HG02884 (cell line): ENCODE data around the gene HLCS.

Experiments
- ATAC-seq: cut with Tn5 transposase; IDR thresholded peaks from one replicate; pipeline ENCODE4 v1.9.1; 2021; ENCODE audit warnings: mild to moderate bottlenecking, moderate library complexity; ENCODE audit not compliant: unreplicated experiment

The HLCS gene

DNA sequence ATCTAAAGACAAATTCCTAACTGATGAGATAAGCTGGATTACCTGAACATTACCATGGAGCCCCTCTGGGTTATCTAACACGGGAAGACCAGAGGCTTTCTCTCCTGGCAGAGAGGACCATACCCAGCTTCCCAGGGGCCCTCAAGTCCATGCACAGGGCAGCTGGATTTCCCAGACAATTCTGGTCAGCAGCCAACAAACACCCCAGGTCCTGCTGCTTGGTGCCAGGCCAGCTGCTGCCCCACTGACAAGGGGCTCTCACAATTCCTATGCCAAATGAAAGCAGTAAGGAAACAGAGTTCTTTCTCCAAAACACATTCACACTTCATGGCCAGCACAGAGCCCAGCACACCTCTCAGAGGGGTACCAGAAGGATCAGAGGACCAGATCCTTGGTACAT, 114.2 kb downstream of the HLCS start:
- no peak for ATAC-seq

DNA sequence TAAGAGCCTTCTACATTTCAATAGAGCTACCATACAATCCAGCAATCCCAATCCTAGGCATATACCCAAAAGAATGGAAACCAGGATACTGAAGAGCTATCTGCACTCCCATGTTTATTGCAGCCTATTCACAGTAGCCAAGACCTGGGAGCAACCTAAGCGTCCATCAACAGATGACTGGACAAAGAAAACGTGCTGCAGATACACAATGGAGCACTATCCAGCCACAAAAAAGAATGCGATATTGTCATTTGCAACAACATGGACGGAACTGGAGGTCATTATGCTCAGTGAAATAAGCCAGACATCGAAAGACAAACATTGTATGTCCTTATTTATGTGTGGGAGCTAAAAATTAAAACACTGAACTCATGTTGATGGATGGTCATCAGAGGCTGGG, 115.3 kb downstream of the HLCS start:
- no peak for ATAC-seq

DNA sequence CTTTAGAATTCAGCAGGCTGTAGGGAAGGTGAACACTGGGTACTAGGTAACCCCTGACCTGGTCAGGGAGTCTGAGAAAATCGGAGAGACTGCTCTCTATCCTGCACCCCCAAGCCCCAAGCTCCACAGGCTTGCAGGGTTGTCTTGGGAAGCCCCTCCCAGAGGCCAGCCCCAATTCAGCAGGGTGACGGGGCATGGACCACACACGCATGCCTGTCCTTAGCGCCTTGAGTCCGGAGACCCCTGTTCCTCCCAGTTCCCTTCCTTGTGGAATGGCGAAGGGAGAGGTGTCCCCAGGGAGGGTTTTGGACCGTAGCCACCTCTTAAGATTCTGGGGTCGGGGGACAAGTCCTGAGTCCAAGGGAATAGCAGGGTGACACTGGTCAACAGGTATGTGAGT, 116.1 kb downstream of the HLCS start:
- no peak for ATAC-seq

DNA sequence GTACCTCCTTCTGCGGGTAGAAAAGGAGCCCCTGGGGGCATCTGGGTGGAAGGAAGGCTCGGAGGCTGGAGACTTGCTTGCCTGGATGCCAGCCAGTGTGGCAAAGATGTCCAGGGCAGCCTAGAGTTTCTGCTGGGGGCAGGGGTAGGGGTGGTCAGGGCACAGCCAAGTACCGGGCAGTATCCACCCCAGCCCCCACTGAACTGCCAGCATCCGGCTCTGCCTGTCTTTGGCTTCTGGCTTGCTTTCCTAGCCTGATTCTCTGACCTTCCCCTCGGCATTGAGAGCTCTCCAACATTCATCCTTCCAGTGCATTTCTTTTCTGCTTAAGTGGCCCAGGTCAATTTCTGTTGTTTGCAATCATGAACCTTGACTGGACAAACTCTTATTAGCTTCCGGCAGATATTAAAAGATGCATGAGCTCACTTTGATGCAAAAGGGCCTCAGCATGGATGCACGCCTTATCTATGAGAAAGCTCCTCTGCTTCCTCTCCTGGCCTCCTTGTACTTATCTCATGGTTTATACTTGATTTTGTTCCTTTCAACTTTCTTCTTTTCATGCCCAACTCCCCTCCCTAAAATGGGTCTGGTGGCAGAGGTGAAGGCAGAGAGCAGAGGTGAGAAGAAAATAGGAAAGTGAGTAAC, 116.9 kb downstream of the HLCS start:
- no peak for ATAC-seq

- ATAC-seq, result no peak
Observed at GRCh38 chr21:36848730-36849274, 117.7 kb downstream of the HLCS start.

DNA sequence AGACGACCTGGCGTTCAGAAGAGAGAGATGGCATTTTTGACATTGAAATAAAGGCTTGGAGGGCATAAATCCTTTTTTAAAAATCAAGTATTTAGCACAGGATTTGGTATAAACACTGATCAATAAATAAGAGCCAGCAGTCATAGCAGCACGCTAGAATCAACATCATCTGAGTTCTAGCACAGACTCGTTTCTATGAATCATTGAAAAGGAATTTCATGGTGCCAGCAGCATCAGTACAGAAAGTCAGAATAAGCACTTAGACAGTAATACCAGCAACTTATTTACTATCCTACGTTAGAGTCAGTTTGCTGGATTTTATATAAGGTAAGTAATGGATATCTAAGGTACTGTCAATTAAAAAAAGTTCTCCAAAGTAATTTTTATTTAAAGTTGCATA, 119.3 kb downstream of the HLCS start:
- no peak for ATAC-seq

DNA sequence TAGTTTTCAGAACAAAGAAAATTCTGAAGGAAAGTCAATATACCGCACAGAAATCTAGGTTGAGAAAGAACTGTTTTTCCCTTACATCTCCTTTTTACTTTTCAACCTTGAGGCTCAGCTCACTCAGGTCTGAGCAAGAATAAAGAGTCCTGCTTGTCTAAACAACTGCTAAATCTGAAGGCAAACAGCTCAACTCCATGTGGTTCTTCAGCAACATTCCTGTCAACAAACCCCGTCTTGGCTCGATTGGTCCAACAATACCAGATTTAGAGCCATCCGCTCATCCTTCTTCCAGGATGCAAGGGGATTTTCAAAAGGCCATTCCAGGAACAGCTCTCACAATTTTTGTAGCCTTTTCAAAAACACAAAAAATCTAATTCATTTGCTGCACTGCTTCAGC, 119.8 kb downstream of the HLCS start:
- no peak for ATAC-seq

GRCh38 chr21:36845790-36846189, 120.7 kb downstream of the HLCS start:
- no peak for ATAC-seq

- ATAC-seq, result no peak
Observed at GRCh38 chr21:36845070-36845469, 121.4 kb downstream of the HLCS start.

GRCh38 chr21:36841866-36842265, 124.6 kb downstream of the HLCS start:
- no peak for ATAC-seq

DNA sequence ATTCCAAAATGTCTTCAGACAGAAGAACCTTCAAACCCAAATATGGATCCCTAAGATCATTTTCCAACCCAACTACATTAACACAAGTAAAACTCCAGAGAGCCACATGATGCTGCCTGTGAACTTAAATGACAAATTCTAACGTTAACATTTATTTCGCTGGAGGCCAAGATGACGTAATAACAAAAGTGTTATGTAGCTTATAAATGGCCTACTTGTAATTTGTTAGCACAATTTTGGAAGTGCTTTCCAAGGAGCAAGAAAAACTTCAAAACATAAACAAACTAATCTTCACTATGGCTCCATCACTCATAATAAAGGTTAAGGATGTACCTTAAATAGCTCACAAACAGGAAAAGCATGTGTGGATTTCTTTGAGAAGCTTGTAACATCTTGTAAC, 126.7 kb downstream of the HLCS start:
- no peak for ATAC-seq

- ATAC-seq, result no peak
Observed at GRCh38 chr21:36839123-36839522, 127.3 kb downstream of the HLCS start.

DNA sequence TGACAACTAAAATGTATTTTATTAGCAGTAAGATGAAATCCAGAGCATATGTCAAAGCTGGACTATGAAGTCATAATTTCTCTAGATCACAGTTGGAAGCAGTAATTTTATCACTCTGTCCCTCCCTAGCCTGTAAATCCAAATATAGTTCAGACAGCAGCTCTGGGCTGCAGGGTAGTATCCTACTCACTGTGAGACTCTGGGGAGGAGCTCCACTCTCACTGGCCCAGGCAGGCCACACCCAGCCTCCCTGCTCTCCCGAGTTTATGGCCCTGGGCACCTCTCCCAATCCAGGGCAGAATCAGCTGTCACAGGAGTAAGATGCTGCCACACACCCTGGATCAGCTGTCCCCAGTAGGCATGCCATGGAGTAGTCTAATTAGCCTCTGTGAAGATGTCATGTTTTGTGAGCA, 131.1 kb downstream of the HLCS start:
- no peak for ATAC-seq

- ATAC-seq, result no peak
Observed at GRCh38 chr21:36834192-36834591, 132.3 kb downstream of the HLCS start.

- no peak for ATAC-seq
Observed at GRCh38 chr21:36830100-36830499, 136.4 kb downstream of the HLCS start.

DNA sequence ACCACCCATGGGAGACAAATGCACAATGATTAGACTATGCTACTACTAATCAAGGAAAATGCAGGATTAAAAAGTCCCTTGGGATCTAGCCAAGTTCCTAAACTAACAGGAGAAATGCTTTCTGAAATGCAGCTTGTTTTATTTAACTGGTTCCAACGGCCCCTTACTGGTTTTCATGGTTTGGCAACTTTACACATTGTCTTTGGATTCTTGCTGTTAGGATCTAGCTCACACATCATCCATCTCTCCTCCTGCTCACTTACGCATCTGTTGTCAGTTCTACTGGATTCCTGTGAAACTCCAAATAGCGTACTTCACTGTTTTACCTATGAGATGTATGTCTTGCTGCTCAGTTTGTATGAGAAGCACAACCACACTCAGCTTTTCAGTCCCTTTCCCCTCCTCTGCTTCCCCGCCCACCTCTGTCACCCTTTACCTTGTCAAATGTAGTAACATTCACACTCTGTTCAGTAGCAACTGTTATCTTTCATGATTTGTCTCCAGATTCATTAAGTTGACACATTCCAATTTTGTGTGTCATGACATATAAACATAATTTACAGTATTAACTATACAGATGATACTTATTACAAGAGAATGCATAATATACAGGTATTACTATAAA, 137.5 kb downstream of the HLCS start:
- ATAC-seq, result no peak

- ATAC-seq, result no peak
Observed at GRCh38 chr21:36828208-36828607, 138.3 kb downstream of the HLCS start.

- no peak for ATAC-seq
Observed at GRCh38 chr21:36825658-36826057, 140.8 kb downstream of the HLCS start.

GRCh38 chr21:36821032-36821299, 145.5 kb downstream of the HLCS start:
- no peak for ATAC-seq

DNA sequence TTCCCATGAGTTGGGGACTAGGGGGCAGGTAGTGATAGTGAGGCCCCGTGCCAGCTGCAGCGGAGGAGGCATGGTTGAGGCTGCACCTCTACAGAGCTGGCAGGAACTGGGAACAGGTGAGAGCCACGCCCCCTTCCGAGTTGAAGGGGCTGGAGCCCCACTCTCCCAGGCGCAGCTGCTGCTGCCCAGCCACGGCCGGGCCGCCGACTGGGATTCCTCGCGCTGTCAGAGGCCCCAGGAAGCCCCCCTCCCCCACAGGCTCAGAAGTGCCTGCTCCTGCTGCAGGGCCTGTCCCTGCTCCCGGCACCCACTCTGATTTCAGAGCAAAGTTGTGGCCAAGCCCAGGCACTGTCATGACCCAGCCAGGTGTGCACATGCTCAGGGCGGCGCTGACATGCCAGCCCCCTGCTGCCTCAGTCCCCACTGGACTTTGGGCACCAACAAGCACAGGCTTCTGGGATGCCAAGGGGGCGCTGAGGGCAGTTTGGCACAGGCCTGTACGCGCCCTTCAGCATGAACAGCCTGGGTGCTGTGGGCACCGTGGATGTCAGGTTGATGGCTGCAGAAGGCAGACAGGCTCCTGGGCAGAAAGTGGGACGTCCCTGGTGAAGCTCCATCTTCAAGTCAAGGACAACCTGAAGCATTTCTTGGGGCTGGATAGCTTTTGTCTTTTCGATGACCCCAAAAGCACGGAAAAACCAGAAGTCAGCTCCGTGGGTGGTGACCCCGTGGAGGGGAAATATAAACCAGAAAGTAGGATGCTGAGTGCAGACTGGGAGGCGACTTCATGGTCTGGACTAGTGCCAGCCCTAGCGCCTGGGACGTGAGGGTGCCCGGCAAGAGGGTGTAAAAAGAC, 146.1 kb downstream of the HLCS start:
- no peak for ATAC-seq

- ATAC-seq, result no peak
Observed at GRCh38 chr21:36817732-36818450, 148.6 kb downstream of the HLCS start.
